IMR-90 (cell line): ENCODE data around the gene SARDH. TPM values are rescaled to one million over a fixed set of nuclear protein-coding genes. Genes with fewer than 3 reads are reported as not detected.

Source experiments
- ATAC-seq: fragments of 200-7000 bp; cut with Tn5 transposase; 2 replicates; pipeline ENCODE4 v1.9.1; 2020; ENCODE audit warnings: low read depth, mild to moderate bottlenecking, moderate library complexity
- BruUV-seq: library from RNA; stranded (reverse); fragments of 400-500 nt; replicated peaks from 2 replicates; lab custom pipeline; 2021; lab: Mats Ljungman, UMichigan
- CTCF ChIA-PET: fragments of 300-600 bp; formaldehyde crosslinking; extraction: SDS; loops from one replicate; lab custom pipeline; 2021; ENCODE audit warnings: antibody characterized with exemption; lab: Yijun Ruan, JAX
- POLR2A ChIA-PET: fragments of 300-600 bp; sonication (Branson Sonifier 250); formaldehyde crosslinking; loops from one replicate; lab custom pipeline; 2022; ENCODE audit warnings: antibody characterized with exemption; ENCODE audit not compliant: unreplicated experiment; lab: Charles Lee
- DNase-seq: peaks from one replicate; pipeline ENCODE4 v3.0.0; 2013
- H2AFZ ChIP-seq: replicated peaks from 2 replicates; pipeline ENCODE3; 2013; ENCODE audit warnings: low read length, mild to moderate bottlenecking; ENCODE audit not compliant: poor library complexity
- H2AK5ac ChIP-seq: 2 replicates; pipeline ENCODE4 v1.6.1; 2013; ENCODE audit warnings: low read depth, low read length, inconsistent platforms
- H2AK9ac ChIP-seq: replicated peaks from 2 replicates; pipeline ENCODE3; 2013; ENCODE audit warnings: mild to moderate bottlenecking, low read depth, low read length, moderate library complexity; ENCODE audit not compliant: poor library complexity
- H2BK120ac ChIP-seq: 2 replicates; pipeline ENCODE4 v1.6.1; 2013; ENCODE audit warnings: low read depth, low read length, inconsistent platforms
- H2BK15ac ChIP-seq: 3 replicates; pipeline ENCODE4 v1.6.1; 2013; ENCODE audit warnings: low read depth, low read length, inconsistent platforms
- H2BK20ac ChIP-seq: 2 replicates; pipeline ENCODE4 v1.6.1; 2013; ENCODE audit warnings: low read depth, mild to moderate bottlenecking, inconsistent platforms, low read length, moderate library complexity
- H2BK5ac ChIP-seq: 2 replicates; pipeline ENCODE4 v1.6.1; 2013; ENCODE audit warnings: mild to moderate bottlenecking, low read depth, low read length, inconsistent platforms; ENCODE audit not compliant: poor library complexity, severe bottlenecking
- H3K14ac ChIP-seq: replicated peaks from 2 replicates; pipeline ENCODE4 v1.6.1; 2013; ENCODE audit warnings: low read depth, low read length, inconsistent platforms
- H3K18ac ChIP-seq: 2 replicates; pipeline ENCODE4 v1.6.1; 2013; ENCODE audit warnings: low read depth, low read length, control low read depth
- H3K23ac ChIP-seq: 2 replicates; pipeline ENCODE4 v1.6.1; 2013; ENCODE audit warnings: low read depth, low read length, inconsistent platforms
- H3K27ac ChIP-seq: 2 replicates; pipeline ENCODE4 v1.5.1; 2013; ENCODE audit warnings: mild to moderate bottlenecking, control low read depth, low read length; ENCODE audit not compliant: insufficient read depth
- H3K27me3 ChIP-seq: 2 replicates; pipeline ENCODE4 v1.6.1; 2013; ENCODE audit warnings: low read length; ENCODE audit not compliant: control insufficient read depth, insufficient read depth
- H3K36me3 ChIP-seq: 2 replicates; pipeline ENCODE4 v1.6.1; 2013; ENCODE audit warnings: low read length, mixed read lengths; ENCODE audit not compliant: control insufficient read depth, insufficient read depth
- H3K4ac ChIP-seq: 2 replicates; pipeline ENCODE4 v1.6.1; 2013; ENCODE audit warnings: low read depth, low read length, inconsistent platforms
- H3K4me1 ChIP-seq: 2 replicates; pipeline ENCODE4 v1.6.1; 2013; ENCODE audit warnings: low read length, mixed read lengths; ENCODE audit not compliant: control insufficient read depth, insufficient read depth
- H3K4me2 ChIP-seq: 2 replicates; pipeline ENCODE4 v1.6.1; 2013; ENCODE audit warnings: low read depth, mild to moderate bottlenecking, control low read depth, low read length, moderate library complexity
- H3K4me3 ChIP-seq: 2 replicates; pipeline ENCODE4 v1.5.1; 2013; ENCODE audit warnings: low read depth, mild to moderate bottlenecking, control low read depth, low read length, moderate library complexity; ENCODE audit not compliant: insufficient read depth
- H3K56ac ChIP-seq: 2 replicates; pipeline ENCODE4 v1.6.1; 2013; ENCODE audit warnings: low read length, inconsistent platforms; ENCODE audit not compliant: insufficient read depth; ENCODE audit errors: extremely low read depth
- H3K79me1 ChIP-seq, 2 experiments: 2 replicates each; pipeline ENCODE4 v1.6.1; 2013; ENCODE audit warnings: low read length in 2 of 2, inconsistent platforms in 1 of 2, low read depth in 1 of 2
- H3K9ac ChIP-seq: 2 replicates; pipeline ENCODE4 v1.6.1; 2013; ENCODE audit warnings: low read depth, low read length, control low read depth
- H3K9me1 ChIP-seq: 2 replicates; pipeline ENCODE4 v1.6.1; 2013; ENCODE audit warnings: low read length, inconsistent platforms; ENCODE audit not compliant: insufficient read depth
- H3K9me3 ChIP-seq: 2 replicates; pipeline ENCODE4 v1.6.1; 2013; ENCODE audit warnings: low read length; ENCODE audit not compliant: control insufficient read depth, insufficient read depth
- H4K20me1 ChIP-seq: 2 replicates; pipeline ENCODE4 v1.6.1; 2013; ENCODE audit warnings: low read length, inconsistent platforms; ENCODE audit not compliant: insufficient read depth
- H4K5ac ChIP-seq: 2 replicates; pipeline ENCODE4 v1.6.1; 2013; ENCODE audit warnings: mild to moderate bottlenecking, low read depth, low read length, control low read depth
- H4K8ac ChIP-seq, 2 experiments: 2 replicates each; pipeline ENCODE4 v1.6.1; 2013; ENCODE audit warnings: low read depth in 2 of 2, low read length in 2 of 2, control low read depth in 1 of 2, inconsistent platforms in 1 of 2
- H4K91ac ChIP-seq: 2 replicates; pipeline ENCODE4 v1.6.1; 2013; ENCODE audit warnings: low read depth, low read length, inconsistent platforms; ENCODE audit not compliant: insufficient read depth
- BHLHE40 ChIP-seq: fragments of 150-350 bp; IDR thresholded peaks from 2 replicates; pipeline ENCODE4 v1.6.1; 2016; ENCODE audit warnings: mild to moderate bottlenecking, low read depth, low read length
- CHD1 ChIP-seq: IDR thresholded peaks from 2 replicates; pipeline ENCODE4 v1.6.1; 2012; ENCODE audit warnings: low read depth, low read length, improper control_type of control experiment
- CTCF ChIP-seq: conservative IDR thresholded peaks from 2 replicates; pipeline ENCODE4 v1.5.1; 2012; ENCODE audit warnings: mild to moderate bottlenecking, low read depth, low read length, improper control_type of control experiment
- ELK1 ChIP-seq: fragments of 150-350 bp; IDR thresholded peaks from 2 replicates; pipeline ENCODE4 v1.6.1; 2016; ENCODE audit warnings: low read depth, mild to moderate bottlenecking, low read length, moderate library complexity, borderline replicate concordance
- FOS ChIP-seq: fragments of 150-350 bp; IDR thresholded peaks from 2 replicates; pipeline ENCODE4 v1.6.1; 2016; ENCODE audit warnings: low read depth, low read length
- MAFK ChIP-seq: IDR thresholded peaks from 2 replicates; pipeline ENCODE4 v1.6.1; 2012; ENCODE audit warnings: low read depth, low read length, improper control_type of control experiment
- MAZ ChIP-seq: IDR thresholded peaks from 2 replicates; pipeline ENCODE4 v1.6.1; 2012; ENCODE audit warnings: low read depth, mild to moderate bottlenecking, low read length, improper control_type of control experiment, moderate library complexity, borderline replicate concordance
- MXI1 ChIP-seq: IDR thresholded peaks from 2 replicates; pipeline ENCODE4 v1.6.1; 2012; ENCODE audit warnings: low read depth, mild to moderate bottlenecking, low read length, moderate library complexity, borderline replicate concordance
- NFE2L2 ChIP-seq: fragments of 150-350 bp; IDR thresholded peaks from 2 replicates; pipeline ENCODE4 v1.6.1; 2016; ENCODE audit warnings: low read depth, mild to moderate bottlenecking, low read length
- POLR2A ChIP-seq: IDR thresholded peaks from 2 replicates; pipeline ENCODE4 v1.6.1; 2012; ENCODE audit warnings: mild to moderate bottlenecking, low read depth, low read length
- RAD21 ChIP-seq: IDR thresholded peaks from 2 replicates; pipeline ENCODE4 v1.6.1; 2012; ENCODE audit warnings: low read length, improper control_type of control experiment
- RFX5 ChIP-seq: IDR thresholded peaks from 2 replicates; pipeline ENCODE4 v1.8.0; 2012; ENCODE audit warnings: low read depth, mild to moderate bottlenecking, low read length, moderate library complexity
- USF2 ChIP-seq: fragments of 150-350 bp; IDR thresholded peaks from 2 replicates; pipeline ENCODE4 v1.6.1; 2017; ENCODE audit warnings: mild to moderate bottlenecking, antibody characterized with exemption, low read length, low read depth
- WGBS, 2 experiments: methylation state at CpG; one replicate each; pipeline versions ENCODE4 v1.1.5 to v1.1.7; 2013; ENCODE audit warnings: missing lambda C conversion rate in 2 of 2; ENCODE audit not compliant: insufficient read length in 1 of 2; ENCODE audit errors: extremely low coverage in 2 of 2; 5-methylcytosine and 5-hydroxymethylcytosine counted together
- dilution Hi-C: fragments of 300-500 bp; cut with HindIII; formaldehyde crosslinking; loops from one replicate; pipeline ENCODE4 v1.14.3; 2018; ENCODE audit warnings: low sequenced_read_pairs; ENCODE audit not compliant: unreplicated experiment
- in situ Hi-C: fragments of 300-500 bp; cut with MboI; formaldehyde crosslinking; loops from 3 replicates; pipeline ENCODE4 v1.14.3; 2019; ENCODE audit warnings: low sequenced_read_pairs, inconsistent platforms, mixed read lengths
- intact Hi-C: fragments of 100-400 bp; cut with micrococcal nuclease; formaldehyde crosslinking; loops from 2 replicates; pipeline ENCODE4 v1.10.0; 2022
- polyA plus RNA-seq, 3 experiments: library from polyadenylated mRNA; depleted of rRNA; stranded (reverse); fragments of >200 nt; gene quantifications; 2 replicates each; pipeline ENCODE4 v1.2.3, GENCODE V29; 2012; ENCODE audit warnings: low replicate concordance in 1 of 3
- total RNA-seq: library from RNA; depleted of rRNA; stranded (reverse); fragments of >200 nt; gene quantifications from 2 replicates; pipeline ENCODE4 v1.2.3, GENCODE V29; 2012

Gene SARDH
- total and polyA plus RNA-seq, 2 of the 4 experiments (the other 2 are of a cell fraction) = 5.0 to 7.5 TPM

- intact Hi-C loops (no loop called here), in situ Hi-C loops (no loop called here), dilution Hi-C loops (no loop called here)
- Histone ChIP-seq H3K27ac (no peak overlapping the region), H3K14ac (no peak overlapping the region), H3K9ac (no peak overlapping the region), H4K91ac (no peak overlapping the region), H3K18ac (no peak overlapping the region), H3K4me1 (no peaks in the 10 kb centered on the region), H3K23ac (no peak overlapping the region), H2BK5ac (no peak overlapping the region), H3K4ac (no peak overlapping the region), H2AK9ac (peak overlapping the region; percentile 37), H2BK120ac (no peak overlapping the region), H3K9me3 (no peaks in the 10 kb centered on the region), H2BK15ac (no peak overlapping the region), H2AFZ (no peak overlapping the region), H3K36me3 (no peaks in the 10 kb centered on the region), H3K56ac (no peak overlapping the region), H4K20me1 (no peaks in the 10 kb centered on the region), H3K4me2 (no peak overlapping the region), H3K9me1 (no peaks in the 10 kb centered on the region), H4K8ac (no peak overlapping the region), H4K5ac (no peak overlapping the region), H3K4me3 (no peak overlapping the region), H3K79me1 (no peaks in the 10 kb centered on the region), H2BK20ac (no peak overlapping the region), H3K27me3 (peaks cover 47% of the 10 kb centered on the region), H2AK5ac (no peak overlapping the region)
- ChIA-PET CTCF (no interaction called here), POLR2A (no interaction called here)
- no peak for ATAC-seq
- no TSS peak for BruUV-seq
- no peak for DNase-seq
- TF ChIP-seq RFX5 = no peak
- TF ChIP-seq BHLHE40 = no peak
- no peak for TF ChIP-seq USF2
- no peak for TF ChIP-seq MAFK
- TF ChIP-seq RAD21 = no peak
- TF ChIP-seq CHD1 = no peak
- TF ChIP-seq CTCF = no peak
- no peak for TF ChIP-seq NFE2L2
- no peak for TF ChIP-seq ELK1
- no peak for TF ChIP-seq MXI1
- TF ChIP-seq MAZ = no peak
- TF ChIP-seq POLR2A = no peak
- TF ChIP-seq FOS = no peak
- WGBS, 2 experiments = 85% methylated on average over 5 of the region's 20 CpGs; no CpG with 5 or more reads in 1 of the 2 experiments
These were observed 94.8 kb downstream of the SARDH start for GRCh38 chr9:133643362-133643755.
